ENCODE data around the gene CDHR1.
A peak's percentile ranks its signal among the peaks of the same experiment; 100 is the strongest.

CDHR1 gene

DNA sequence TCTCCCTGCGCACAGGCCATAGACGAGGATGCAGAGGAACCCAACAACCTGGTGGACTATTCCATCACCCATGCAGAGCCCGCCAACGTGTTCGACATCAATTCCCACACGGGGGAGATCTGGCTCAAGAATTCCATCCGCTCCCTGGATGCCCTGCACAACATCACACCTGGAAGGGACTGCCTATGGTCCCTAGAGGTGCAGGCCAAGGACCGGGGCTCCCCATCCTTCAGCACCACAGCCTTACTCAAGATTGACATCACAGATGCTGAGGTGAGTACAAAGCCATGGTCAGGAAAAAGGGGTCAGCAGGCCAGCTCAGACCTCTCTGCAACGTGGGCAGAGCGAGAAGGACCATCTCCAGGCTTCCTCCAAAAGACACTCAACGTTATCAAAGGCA, 18.7 kb downstream of the CDHR1 start:
- no peak overlapping the region for H3K4ac ChIP-seq (ENCODE audit: low read depth in 1 of 2, low read length in 2 of 2)
- H3K27ac ChIP-seq (ENCODE audit: low read length, poor library complexity, severe bottlenecking): no peak overlapping the region
- no peak overlapping the region for H3K18ac ChIP-seq (ENCODE audit: low read depth in 1 of 2, low read length in 2 of 2)
- H3K4me2 ChIP-seq (ENCODE audit: low read length, poor library complexity, severe bottlenecking): no peak overlapping the region
- no peak overlapping the region for H2BK15ac ChIP-seq (ENCODE audit: low read depth, poor library complexity, severe bottlenecking)
- no peaks in the 10 kb centered on the region for H3K4me1 ChIP-seq (ENCODE audit: control insufficient read depth, insufficient read depth, low read depth, low read length)
- WGBS: 86% methylated on average over 11 of the region's 11 CpGs
- H2AK5ac ChIP-seq (ENCODE audit: low read length, severe bottlenecking): no peak overlapping the region
- H3K9ac ChIP-seq (ENCODE audit: low read length): no peak overlapping the region
- H3K27me3 ChIP-seq (ENCODE audit: control insufficient read depth in 1 of 2, insufficient read depth in 1 of 2, low read length in 2 of 2): peaks cover 0 to 45% of the 10 kb centered on the region in 2 experiments
- no peaks in the 10 kb centered on the region for H3K36me3 ChIP-seq (ENCODE audit: control insufficient read depth in 1 of 2, insufficient read depth in 2 of 2, low read depth in 1 of 2, low read length in 2 of 2)
- H3K79me1 ChIP-seq (replicated peaks; ENCODE audit: low read length, poor library complexity, severe bottlenecking): no peaks in the 10 kb centered on the region
- no peak overlapping the region for H3K4me3 ChIP-seq (ENCODE audit: insufficient read depth in 1 of 2, low read depth in 1 of 2, low read length in 2 of 2)
- no peak overlapping the region for H3K23ac ChIP-seq (ENCODE audit: low read length in 2 of 2)
- no peak overlapping the region for H2AFZ ChIP-seq (ENCODE audit: low read depth, low read length)
- no peak overlapping the region for H2BK12ac ChIP-seq (ENCODE audit: low read length in 2 of 2)
- no peaks in the 10 kb centered on the region for H3K9me3 ChIP-seq (ENCODE audit: control insufficient read depth, low read length)
- no peak overlapping the region for H2BK5ac ChIP-seq (ENCODE audit: low read depth, low read length, poor library complexity, severe bottlenecking)
- no peak for DNase-seq
- no peak overlapping the region for H4K91ac ChIP-seq (ENCODE audit: low read length)
- no peak overlapping the region for H4K8ac ChIP-seq (ENCODE audit: low read length)
- no peak overlapping the region for H3K14ac ChIP-seq (ENCODE audit: low read length in 2 of 2)
- no peak overlapping the region for H2BK120ac ChIP-seq (ENCODE audit: low read depth, low read length)

GRCh38 chr10:84214046-84214572, 19.8 kb downstream of the CDHR1 start:
- Histone ChIP-seq H2BK5ac (ENCODE audit: low read depth, low read length, poor library complexity, severe bottlenecking) (no peak overlapping the region), H2AK5ac (ENCODE audit: low read length, severe bottlenecking) (no peak overlapping the region), H3K18ac (ENCODE audit: low read depth in 1 of 2, low read length in 2 of 2) (no peak overlapping the region), H2BK12ac (ENCODE audit: low read length in 2 of 2) (no peak overlapping the region), H3K23ac (ENCODE audit: low read length in 2 of 2) (no peak overlapping the region), H3K14ac (ENCODE audit: low read length in 2 of 2) (no peak overlapping the region), H3K27me3 (ENCODE audit: control insufficient read depth in 1 of 2, insufficient read depth in 1 of 2, low read length in 2 of 2) (peaks cover 0 to 38% of the 10 kb centered on the region in 2 experiments), H2BK15ac (ENCODE audit: low read depth, poor library complexity, severe bottlenecking) (no peak overlapping the region), H3K27ac (ENCODE audit: low read length, poor library complexity, severe bottlenecking) (no peak overlapping the region), H3K36me3 (ENCODE audit: control insufficient read depth in 1 of 2, insufficient read depth in 2 of 2, low read depth in 1 of 2, low read length in 2 of 2) (no peaks in the 10 kb centered on the region), H3K4me2 (ENCODE audit: low read length, poor library complexity, severe bottlenecking) (no peak overlapping the region), H3K4me3 (ENCODE audit: insufficient read depth in 1 of 2, low read depth in 1 of 2, low read length in 2 of 2) (no peak overlapping the region), H3K9me3 (ENCODE audit: control insufficient read depth, low read length) (peaks cover 2% of the 10 kb centered on the region), H4K91ac (ENCODE audit: low read length) (no peak overlapping the region), H2BK120ac (ENCODE audit: low read depth, low read length) (no peak overlapping the region), H2AFZ (ENCODE audit: low read depth, low read length) (no peak overlapping the region), H3K4ac (ENCODE audit: low read depth in 1 of 2, low read length in 2 of 2) (no peak overlapping the region), H3K9ac (ENCODE audit: low read length) (no peak overlapping the region), H3K79me1 (replicated peaks; ENCODE audit: low read length, poor library complexity, severe bottlenecking) (no peaks in the 10 kb centered on the region), H3K4me1 (ENCODE audit: control insufficient read depth, insufficient read depth, low read depth, low read length) (no peaks in the 10 kb centered on the region), H4K8ac (ENCODE audit: low read length) (no peak overlapping the region)
- 92% methylated on average over 25 of the region's 25 CpGs for WGBS
- DNase-seq: no peak

DNA sequence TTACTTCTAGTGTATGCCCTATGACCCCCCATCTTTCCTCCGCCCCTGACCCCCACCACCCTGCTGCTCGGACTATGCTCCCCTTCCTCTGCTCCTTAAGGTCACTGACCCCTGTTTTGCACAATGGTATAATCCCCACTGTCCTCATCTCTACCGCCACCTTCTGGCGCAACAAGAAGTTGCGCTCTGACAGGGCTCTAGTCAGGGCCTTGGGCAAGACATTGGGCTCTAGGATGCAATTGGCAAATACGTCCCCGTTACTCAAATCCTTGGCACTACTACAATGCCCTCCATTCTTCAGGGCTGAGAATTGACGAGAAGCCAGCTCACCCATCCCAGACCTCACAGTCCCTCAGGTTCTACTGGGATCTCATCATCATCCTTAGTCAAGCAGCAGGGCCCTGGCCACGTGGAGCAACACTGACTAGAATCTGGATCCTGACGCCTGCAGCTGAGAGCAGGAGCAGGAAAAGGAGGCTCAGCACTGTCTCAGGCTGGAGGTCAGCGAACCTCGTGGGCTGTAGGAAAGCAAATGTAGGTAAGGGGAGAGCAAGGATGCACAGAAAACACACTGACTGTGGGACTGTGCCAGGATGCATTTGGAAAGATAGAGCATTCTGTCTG, 20.4 kb downstream of the CDHR1 start:
- Histone ChIP-seq H3K18ac (ENCODE audit: low read depth in 1 of 2, low read length in 2 of 2) (no peak overlapping the region), H2BK15ac (ENCODE audit: low read depth, poor library complexity, severe bottlenecking) (no peak overlapping the region), H3K23ac (ENCODE audit: low read length in 2 of 2) (no peak overlapping the region), H4K91ac (ENCODE audit: low read length) (no peak overlapping the region), H3K27me3 (ENCODE audit: control insufficient read depth in 1 of 2, insufficient read depth in 1 of 2, low read length in 2 of 2) (peaks cover 0 to 42% of the 10 kb centered on the region in 2 experiments), H2AK5ac (ENCODE audit: low read length, severe bottlenecking) (no peak overlapping the region), H2BK12ac (ENCODE audit: low read length in 2 of 2) (no peak overlapping the region), H3K9me3 (ENCODE audit: control insufficient read depth, low read length) (peaks cover 6% of the 10 kb centered on the region), H2AFZ (ENCODE audit: low read depth, low read length) (no peak overlapping the region), H3K27ac (ENCODE audit: low read length, poor library complexity, severe bottlenecking) (no peak overlapping the region), H3K14ac (ENCODE audit: low read length in 2 of 2) (no peak overlapping the region), H4K8ac (ENCODE audit: low read length) (no peak overlapping the region), H3K4me3 (ENCODE audit: insufficient read depth in 1 of 2, low read depth in 1 of 2, low read length in 2 of 2) (no peak overlapping the region), H3K36me3 (ENCODE audit: control insufficient read depth in 1 of 2, insufficient read depth in 2 of 2, low read depth in 1 of 2, low read length in 2 of 2) (no peaks in the 10 kb centered on the region), H3K79me1 (replicated peaks; ENCODE audit: low read length, poor library complexity, severe bottlenecking) (no peaks in the 10 kb centered on the region), H3K9ac (ENCODE audit: low read length) (no peak overlapping the region), H3K4me2 (ENCODE audit: low read length, poor library complexity, severe bottlenecking) (no peak overlapping the region), H3K4me1 (ENCODE audit: control insufficient read depth, insufficient read depth, low read depth, low read length) (no peaks in the 10 kb centered on the region), H3K4ac (ENCODE audit: low read depth in 1 of 2, low read length in 2 of 2) (no peak overlapping the region), H2BK120ac (ENCODE audit: low read depth, low read length) (no peak overlapping the region), H2BK5ac (ENCODE audit: low read depth, low read length, poor library complexity, severe bottlenecking) (no peak overlapping the region)
- WGBS: 65% methylated on average over 12 of the region's 12 CpGs
- no peak for DNase-seq

DNA sequence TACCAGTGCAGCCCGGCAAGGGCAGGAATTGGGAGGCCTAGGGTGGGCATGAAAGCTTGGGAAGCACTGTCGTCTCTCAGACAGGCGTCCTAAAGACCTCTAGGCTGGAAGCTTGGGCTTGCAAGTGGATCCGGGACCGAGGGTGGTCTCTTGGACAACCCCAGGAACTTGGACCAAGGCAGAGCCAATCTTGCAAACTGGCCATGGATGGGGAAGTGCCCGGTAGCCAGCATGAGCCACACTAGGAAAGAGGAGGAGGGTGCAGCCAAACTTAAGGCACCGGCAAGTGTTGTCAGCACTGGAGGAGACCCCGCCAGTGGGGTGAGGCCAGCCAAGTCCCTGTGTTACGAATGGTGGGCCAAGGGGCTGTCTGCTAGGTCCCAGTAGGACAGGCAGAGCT, 22.5 kb downstream of the CDHR1 start:
- Histone ChIP-seq H4K91ac (ENCODE audit: low read length) (no peak overlapping the region), H2BK5ac (ENCODE audit: low read depth, low read length, poor library complexity, severe bottlenecking) (no peak overlapping the region), H3K27me3 (ENCODE audit: control insufficient read depth in 1 of 2, insufficient read depth in 1 of 2, low read length in 2 of 2) (peaks cover 0 to 32% of the 10 kb centered on the region in 2 experiments), H3K9ac (ENCODE audit: low read length) (no peak overlapping the region), H3K9me3 (ENCODE audit: control insufficient read depth, low read length) (peaks cover 6% of the 10 kb centered on the region), H2AK5ac (ENCODE audit: low read length, severe bottlenecking) (no peak overlapping the region), H3K4me3 (ENCODE audit: insufficient read depth in 1 of 2, low read depth in 1 of 2, low read length in 2 of 2) (no peak overlapping the region), H3K36me3 (ENCODE audit: control insufficient read depth in 1 of 2, insufficient read depth in 2 of 2, low read depth in 1 of 2, low read length in 2 of 2) (no peaks in the 10 kb centered on the region), H2BK12ac (ENCODE audit: low read length in 2 of 2) (no peak overlapping the region), H2BK120ac (ENCODE audit: low read depth, low read length) (no peak overlapping the region), H2BK15ac (ENCODE audit: low read depth, poor library complexity, severe bottlenecking) (peak overlapping the region; percentile 60), H3K14ac (ENCODE audit: low read length in 2 of 2) (no peak overlapping the region), H3K27ac (ENCODE audit: low read length, poor library complexity, severe bottlenecking) (no peak overlapping the region), H3K23ac (ENCODE audit: low read length in 2 of 2) (no peak overlapping the region), H3K4ac (ENCODE audit: low read depth in 1 of 2, low read length in 2 of 2) (no peak overlapping the region), H2AFZ (ENCODE audit: low read depth, low read length) (no peak overlapping the region), H3K4me2 (ENCODE audit: low read length, poor library complexity, severe bottlenecking) (no peak overlapping the region), H3K18ac (ENCODE audit: low read depth in 1 of 2, low read length in 2 of 2) (no peak overlapping the region), H3K4me1 (ENCODE audit: control insufficient read depth, insufficient read depth, low read depth, low read length) (no peaks in the 10 kb centered on the region), H4K8ac (ENCODE audit: low read length) (no peak overlapping the region), H3K79me1 (replicated peaks; ENCODE audit: low read length, poor library complexity, severe bottlenecking) (no peaks in the 10 kb centered on the region)
- no peak for DNase-seq
- 78% methylated on average over 9 of the region's 9 CpGs for WGBS
